H1 (cell line): ENCODE measurements around the gene ZNF490. TPM values are rescaled to one million over a fixed set of nuclear protein-coding genes. Genes with fewer than 3 reads are reported as not detected.

Experiments
- BACH1 ChIP-seq: IDR thresholded peaks from 2 replicates; pipeline ENCODE4 v1.6.1; 2012; ENCODE audit warnings: low read length, improper control_type of control experiment
- CHD1 ChIP-seq: IDR thresholded peaks from 2 replicates; pipeline ENCODE4 v1.6.1; 2012; ENCODE audit warnings: low read depth, low read length, improper control_type of control experiment
- NANOG ChIP-seq: IDR thresholded peaks from 2 replicates; pipeline ENCODE4 v1.6.1; 2011; ENCODE audit warnings: low read length, low read depth, mild to moderate bottlenecking, inconsistent platforms; ENCODE audit not compliant: insufficient read depth, poor library complexity, severe bottlenecking
- SIRT6 ChIP-seq: IDR thresholded peaks from one replicate; pipeline ENCODE4 v1.7.1; 2012; ENCODE audit warnings: low read length, inconsistent platforms
- SRF ChIP-seq: IDR thresholded peaks from 2 replicates; pipeline ENCODE4 v1.6.1; 2011; ENCODE audit warnings: mild to moderate bottlenecking, low read depth, low read length, moderate library complexity
- YY1 ChIP-seq: IDR thresholded peaks from 2 replicates; pipeline ENCODE4 v1.6.1; 2011; ENCODE audit warnings: low read depth, mild to moderate bottlenecking, low read length
- ZNF274 ChIP-seq: IDR thresholded peaks from 2 replicates; pipeline ENCODE4 v1.7.0; 2012; ENCODE audit warnings: low read length, borderline replicate concordance; ENCODE audit errors: extremely low read depth
- polyA plus RNA-seq, 7 experiments: library from polyadenylated mRNA; depleted of rRNA in 3 of 7; stranded (reverse) in 5 of 7; unstranded in 2 of 7; fragments of >200 nt in 5 of 7; fragments of 200-250 nt in 2 of 7; gene quantifications; 1 replicate in 5 of 7; 2 replicates in 1 of 7; 4 replicates in 1 of 7; pipeline versions ENCODE4 v1.2.1 to v1.2.3, GENCODE V29; 2011 to 2013; ENCODE audit warnings: missing spikeins in 2 of 7, mixed read lengths in 2 of 7
- total RNA-seq: library from RNA; stranded (reverse); fragmentation: NEBNext Ultra II Directional; extraction: Animal tissue kit (Norgen Biotek cat#: 25700); gene quantifications from 2 replicates; pipeline ENCODE4 v1.2.1, GENCODE V29; 2021

The ZNF490 gene
- total and polyA plus RNA-seq, 2 of the 8 experiments (the other 6 are each of a cell fraction or from before 2014, with no cell fraction given), result 1.7 to 9.0 TPM

DNA sequence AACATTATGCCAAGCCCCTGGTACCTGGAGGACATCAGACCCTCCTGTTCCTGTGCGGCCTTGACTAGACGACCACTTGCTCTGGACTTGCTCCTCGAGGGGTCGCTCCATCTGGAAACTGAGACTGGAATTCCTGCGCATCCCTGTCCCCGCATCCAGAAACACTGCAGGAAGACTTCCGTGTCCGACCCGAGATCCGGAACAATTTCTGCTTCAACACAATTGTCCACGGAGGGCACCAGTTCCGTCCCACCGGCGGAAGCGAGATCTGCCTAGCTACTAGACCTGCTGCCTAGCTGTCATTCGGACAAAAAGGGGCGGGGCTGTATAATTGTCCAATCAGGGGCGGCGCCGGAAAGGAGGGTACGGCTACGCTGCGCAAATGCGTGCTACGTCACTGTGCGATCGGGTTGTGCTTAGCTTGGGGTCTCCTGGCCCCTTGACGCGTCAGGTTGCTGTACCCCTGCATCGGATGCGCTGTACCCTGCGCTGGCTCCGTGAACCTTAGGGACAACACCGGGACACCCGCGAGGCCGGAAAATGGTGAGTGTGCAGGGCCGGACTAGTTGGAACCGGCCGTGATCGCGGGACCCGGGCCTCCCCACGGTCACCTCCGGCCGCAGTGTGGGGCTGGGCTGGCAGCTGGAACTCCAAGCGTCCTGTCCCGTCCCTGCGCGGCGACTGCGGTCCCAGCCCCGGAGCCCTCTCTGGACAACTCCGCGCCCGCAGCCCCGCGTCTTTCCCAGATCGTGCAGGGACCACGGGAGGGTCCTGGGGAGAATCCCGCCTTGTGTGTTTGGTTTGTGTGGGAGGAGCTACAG lies at the start of gene ZNF490, which contains the start of gene ZNF791 (continued):
- TF ChIP-seq YY1 (no peak), SRF (no peak), NANOG (peak; percentile 22), BACH1 (0 out of 2 replicates have a peak, but pooled peaks have one; percentile 1), CHD1 (no peak), SIRT6 (no peak), ZNF274 (no peak)
